ENCODE results near the gene VPS45. TPM values are rescaled to one million over a fixed set of nuclear protein-coding genes. Genes with fewer than 3 reads are reported as not detected.
A peak's percentile ranks its signal among the peaks of the same experiment; 100 is the strongest.

Gene VPS45
- total RNA-seq, 2 experiments from 2014 or later: 19.4 to 22.8 TPM

DNA sequence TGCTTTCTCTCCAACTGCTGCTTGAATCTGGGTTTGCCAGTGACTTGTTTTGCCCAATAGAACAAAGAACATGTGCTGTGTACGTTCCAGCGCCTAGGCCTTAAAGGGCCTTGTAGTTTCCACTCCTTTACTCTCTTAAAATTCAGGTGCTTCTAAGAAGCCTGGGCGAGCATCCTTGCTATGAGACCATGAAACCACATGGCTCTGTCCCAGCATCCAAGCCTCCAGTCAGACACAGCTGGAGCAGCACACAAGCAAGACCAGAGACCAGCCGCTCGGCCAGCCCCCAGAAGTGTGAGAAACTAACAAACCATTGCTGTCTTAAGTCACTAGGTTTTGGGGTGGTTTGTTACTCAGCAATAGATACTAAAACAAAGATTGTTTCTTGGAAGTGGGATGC, 97.2 kb downstream of the VPS45 start:
- H3K36me3 Mint-ChIP-seq (ENCODE audit: low read depth): no peaks in the 10 kb centered on the region
- intact Hi-C loops (cut with micrococcal nuclease): loop anchor here (2.0 to 5.0 kb wide), 3 partner anchors 14 to 202 kb away; no protein-coding TSS in a partner anchor
- ChIA-PET POLR2A (no interaction called here), CTCF (interaction anchor here (0.8 to 9.2 kb wide), 24 partner anchors 9 to 221 kb away, joined by 3 to 118 read pairs (median 5); partner anchors contain the start of gene VPS45)
- H3K27me3 Mint-ChIP-seq: no peaks in the 10 kb centered on the region
- H3K27ac Mint-ChIP-seq: no peak overlapping the region
- ATAC-seq: no peak
- no peak for DNase-seq
- H3K4me1 Mint-ChIP-seq (ENCODE audit: low read depth): peaks cover 36% of the 10 kb centered on the region
- no peaks in the 10 kb centered on the region for H3K9me3 Mint-ChIP-seq
- TF ChIP-seq, protein P1, sequence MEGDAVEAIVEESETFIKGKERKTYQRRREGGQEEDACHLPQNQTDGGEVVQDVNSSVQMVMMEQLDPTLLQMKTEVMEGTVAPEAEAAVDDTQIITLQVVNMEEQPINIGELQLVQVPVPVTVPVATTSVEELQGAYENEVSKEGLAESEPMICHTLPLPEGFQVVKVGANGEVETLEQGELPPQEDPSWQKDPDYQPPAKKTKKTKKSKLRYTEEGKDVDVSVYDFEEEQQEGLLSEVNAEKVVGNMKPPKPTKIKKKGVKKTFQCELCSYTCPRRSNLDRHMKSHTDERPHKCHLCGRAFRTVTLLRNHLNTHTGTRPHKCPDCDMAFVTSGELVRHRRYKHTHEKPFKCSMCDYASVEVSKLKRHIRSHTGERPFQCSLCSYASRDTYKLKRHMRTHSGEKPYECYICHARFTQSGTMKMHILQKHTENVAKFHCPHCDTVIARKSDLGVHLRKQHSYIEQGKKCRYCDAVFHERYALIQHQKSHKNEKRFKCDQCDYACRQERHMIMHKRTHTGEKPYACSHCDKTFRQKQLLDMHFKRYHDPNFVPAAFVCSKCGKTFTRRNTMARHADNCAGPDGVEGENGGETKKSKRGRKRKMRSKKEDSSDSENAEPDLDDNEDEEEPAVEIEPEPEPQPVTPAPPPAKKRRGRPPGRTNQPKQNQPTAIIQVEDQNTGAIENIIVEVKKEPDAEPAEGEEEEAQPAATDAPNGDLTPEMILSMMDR (IDR thresholded peaks at IDR 0.05): no peak
- no peak overlapping the region for H3K4me3 Mint-ChIP-seq

DNA sequence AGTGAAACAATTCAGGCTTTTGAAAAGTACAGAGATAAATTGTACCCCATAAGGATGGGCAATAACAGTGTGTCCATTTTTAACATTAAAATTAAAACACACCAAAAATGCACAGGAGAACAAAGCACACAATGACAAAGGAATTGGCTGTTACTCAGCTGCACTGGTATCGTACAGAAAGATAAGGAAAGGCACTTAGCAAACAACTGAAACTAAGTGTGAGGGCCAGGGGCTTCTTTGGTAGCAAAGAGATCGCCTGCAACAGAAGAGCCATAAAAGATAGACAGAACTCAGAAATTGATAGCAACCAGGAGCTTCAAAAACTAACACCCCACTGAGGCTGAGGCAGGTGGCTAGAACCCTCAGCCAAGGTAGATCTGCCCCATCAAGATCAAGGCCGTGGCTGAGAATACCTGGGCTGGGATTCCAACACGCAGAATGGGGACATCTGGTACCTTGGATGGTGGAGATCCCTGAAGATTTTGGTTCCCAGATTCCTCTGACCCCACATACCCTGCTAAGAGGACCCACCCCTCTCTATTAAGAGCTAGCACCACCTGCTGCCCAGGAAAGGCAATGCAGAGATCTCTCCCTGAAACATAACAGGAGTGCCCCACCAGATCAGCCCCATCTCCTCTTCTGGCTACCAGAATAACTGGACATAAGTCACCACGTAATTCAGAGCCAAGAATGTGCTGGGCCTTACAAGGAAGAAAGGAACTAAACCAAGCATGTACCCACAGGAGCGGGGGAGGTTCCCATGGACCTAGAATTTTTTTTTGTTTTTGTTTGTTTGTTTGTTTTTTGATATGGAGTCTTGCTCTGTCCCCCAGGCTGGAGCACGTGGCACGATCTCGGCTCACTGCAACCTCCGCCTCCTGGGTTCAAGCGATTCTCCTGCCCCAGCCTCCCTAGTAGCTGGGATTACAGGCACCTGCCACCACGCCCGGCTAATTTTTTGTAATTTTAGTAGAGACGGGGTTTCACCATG, 98.3 kb downstream of the VPS45 start:
- no peaks in the 10 kb centered on the region for H3K36me3 Mint-ChIP-seq (ENCODE audit: low read depth)
- no peak overlapping the region for H3K27ac Mint-ChIP-seq
- H3K9me3 Mint-ChIP-seq: no peaks in the 10 kb centered on the region
- ChIA-PET CTCF (interaction anchor here (0.8 to 9.2 kb wide), 40 partner anchors 8 to 222 kb away, joined by 3 to 118 read pairs (median 4); partner anchors contain the start of gene VPS45), POLR2A (interaction anchor here (1.0 kb wide), 2 partner anchors 92 to 98 kb away, joined by 3 read pairs; no protein-coding TSS in a partner anchor)
- H3K4me1 Mint-ChIP-seq (ENCODE audit: low read depth): peaks cover 25% of the 10 kb centered on the region
- peak; percentile 70 for DNase-seq
- H3K4me3 Mint-ChIP-seq: no peak overlapping the region
- intact Hi-C loops (cut with micrococcal nuclease): loop anchor here (2.0 to 5.0 kb wide), 2 partner anchors 15 to 204 kb away; no protein-coding TSS in a partner anchor
- ATAC-seq: peak; percentile 43
- TF ChIP-seq, protein P1 (IDR thresholded peaks at IDR 0.05): peak; percentile 69
- no peaks in the 10 kb centered on the region for H3K27me3 Mint-ChIP-seq

DNA sequence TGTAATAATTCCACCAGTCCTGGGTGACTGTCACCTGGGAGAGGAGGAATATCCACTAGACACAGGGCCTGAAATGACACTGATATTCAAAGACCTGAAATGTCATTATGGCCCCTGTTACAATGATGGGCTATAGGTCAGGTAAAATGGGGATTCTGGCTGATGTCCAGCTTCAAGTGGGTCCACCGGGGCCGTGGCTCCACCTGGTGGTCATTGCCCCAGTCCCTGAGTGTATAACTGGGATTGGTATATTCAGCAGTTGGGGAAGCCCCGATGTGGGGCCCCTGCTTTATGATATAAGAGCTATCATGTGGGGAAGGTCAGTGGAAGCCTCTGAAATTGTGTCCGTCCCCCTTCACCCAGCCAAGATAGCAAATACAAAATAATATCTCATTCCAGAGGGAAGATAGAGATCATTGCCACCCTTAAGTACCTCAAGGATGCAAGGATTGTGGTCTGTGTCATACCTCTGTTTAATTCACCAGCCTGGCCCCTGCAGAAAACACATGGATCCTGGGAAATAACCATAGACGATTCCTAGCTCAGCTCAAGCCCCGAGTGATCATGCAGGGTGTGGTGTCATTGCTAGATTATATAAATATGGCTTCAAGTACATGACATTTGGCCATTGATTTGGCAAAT, 101.5 kb downstream of the VPS45 start:
- POLR2A ChIA-PET: interaction anchor here (0.5 to 1.0 kb wide), 2 partner anchors 96 to 143 kb away, joined by 3 read pairs; no protein-coding TSS in a partner anchor
- Mint-ChIP-seq H3K4me3 (no peak overlapping the region), H3K4me1 (ENCODE audit: low read depth) (no peaks in the 10 kb centered on the region), H3K36me3 (ENCODE audit: low read depth) (no peaks in the 10 kb centered on the region), H3K27ac (no peak overlapping the region), H3K27me3 (no peaks in the 10 kb centered on the region), H3K9me3 (no peaks in the 10 kb centered on the region)
- intact Hi-C loops (cut with micrococcal nuclease): loop anchor here (2.0 to 5.0 kb wide), 2 partner anchors 96 to 207 kb away; no protein-coding TSS in a partner anchor
- peak; percentile 82 for DNase-seq
- TF ChIP-seq, protein P1 (IDR thresholded peaks at IDR 0.05): peak; percentile 72
- CTCF ChIA-PET: interaction anchor here (0.7 to 6.1 kb wide), 19 partner anchors 9 to 281 kb away, joined by 3 to 54 read pairs (median 3); partner anchors contain the start of gene VPS45
- ATAC-seq: peak; percentile 79

DNA sequence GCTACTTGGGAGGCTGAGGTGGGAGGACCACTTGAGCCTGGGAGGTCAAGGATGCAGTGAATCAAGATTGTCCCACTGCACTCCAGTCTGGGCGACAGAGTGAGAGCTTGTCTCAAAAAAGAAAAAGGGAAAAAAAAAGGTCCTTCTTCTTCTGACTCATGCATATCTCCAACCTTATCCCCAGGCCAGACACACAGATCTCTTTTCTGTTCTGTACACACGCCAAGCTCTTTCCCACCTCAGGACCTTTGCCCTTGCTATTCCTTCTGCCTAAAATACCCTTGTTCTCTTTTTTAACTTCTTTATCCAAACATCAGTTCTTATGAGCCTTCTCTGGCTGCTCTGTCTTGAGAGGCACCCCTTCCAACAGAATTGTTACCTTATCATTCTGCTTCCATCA, 104.2 kb downstream of the VPS45 start:
- H3K9me3 Mint-ChIP-seq: no peaks in the 10 kb centered on the region
- ATAC-seq: no peak
- intact Hi-C loops (cut with micrococcal nuclease): no loop called here
- H3K36me3 Mint-ChIP-seq (ENCODE audit: low read depth): no peaks in the 10 kb centered on the region
- no peak overlapping the region for H3K27ac Mint-ChIP-seq
- ChIA-PET POLR2A (interaction anchor here (1.0 kb wide), 1 partner anchor 14 kb away, joined by 3 read pairs; no protein-coding TSS in a partner anchor), CTCF (interaction anchor here (1.0 to 6.1 kb wide), 4 partner anchors 15 to 98 kb away, joined by 3 to 54 read pairs (median 14); no protein-coding TSS in a partner anchor)
- no peak for DNase-seq
- H3K4me1 Mint-ChIP-seq (ENCODE audit: low read depth): no peaks in the 10 kb centered on the region
- H3K27me3 Mint-ChIP-seq: no peaks in the 10 kb centered on the region
- TF ChIP-seq, protein P1 (IDR thresholded peaks at IDR 0.05): no peak
- H3K4me3 Mint-ChIP-seq: no peak overlapping the region
